Spleen (tissue), 3 donors: Measurements from ENCODE around the gene ARHGAP25.

Experiments used
- POLR2A ChIP-seq, 3 donors: fragments of 450-650 bp; IDR thresholded peaks; one replicate each; pipeline ENCODE4 v1.5.1; 2017; ENCODE audit warnings: antibody characterized with exemption in 3 of 3, mild to moderate bottlenecking in 1 of 3
- POLR2AphosphoS5 ChIP-seq, 3 donors: sonication (generic); formaldehyde crosslinking; IDR thresholded peaks; one replicate each; pipeline ENCODE4 v1.5.1; 2017; ENCODE audit warnings: antibody characterized with exemption in 3 of 3

DNA sequence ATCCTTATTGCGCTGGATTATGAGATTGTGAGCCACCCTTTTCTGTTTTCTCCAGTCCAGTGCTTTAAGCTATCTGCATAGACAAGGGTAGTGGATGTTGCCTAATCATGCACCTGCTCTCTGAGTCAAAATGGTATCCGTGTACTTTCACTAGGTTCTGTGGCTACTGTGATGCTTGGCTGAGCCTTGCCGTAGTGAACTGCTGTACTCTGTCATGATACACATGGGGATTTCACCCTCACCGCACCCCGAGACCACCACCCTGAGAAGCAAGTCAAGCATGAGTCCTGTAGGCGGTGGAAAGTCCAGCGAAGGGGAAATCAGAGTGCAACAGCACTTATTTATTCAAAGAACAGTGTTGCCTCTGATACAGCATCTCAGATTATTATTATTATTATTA is 55.0 kb downstream of the ARHGAP25 start:
- no peak for TF ChIP-seq POLR2A (IDR thresholded peaks at IDR 0.05)
- TF ChIP-seq POLR2AphosphoS5 (IDR thresholded peaks at IDR 0.05), result peak in 2 of 3 donors; percentile 45 to 82
